ENCODE data around the gene PRKAA1.

- TF ChIP-seq CTCF (IDR thresholded peaks at IDR 0.05; ENCODE audit: insufficient read depth, low read length) (no peak), POLR2AphosphoS5 (IDR thresholded peaks at IDR 0.05; ENCODE audit: low read depth) (no peak), REST (IDR thresholded peaks at IDR 0.05; ENCODE audit: insufficient replicate concordance, low read depth) (no peak), GABPA (IDR thresholded peaks at IDR 0.05; ENCODE audit: low read depth) (no peak)
Measured at GRCh38 chr5:40799258-40799657, 1.1 kb upstream of the PRKAA1 start.
